Activated CD4-positive, CD25-positive, alpha-beta regulatory T cell treated with anti-CD3 and anti-CD28 coated beads, Interleukin-2, amount 50 U/mL, for 72 hours (primary cell): ENCODE data around the gene DMAC2.
A peak's percentile ranks its signal among the peaks of the same experiment; 100 is the strongest.
"Not testable (repeated sequence)": the region's sequence is repeated elsewhere in the genome, so short reads cannot be mapped to it uniquely, and the experiment has no call there.

ENCODE experiments used
- DNase-seq: peaks from one replicate; pipeline ENCODE4 v3.0.0; 2021

The DMAC2 gene

DNA sequence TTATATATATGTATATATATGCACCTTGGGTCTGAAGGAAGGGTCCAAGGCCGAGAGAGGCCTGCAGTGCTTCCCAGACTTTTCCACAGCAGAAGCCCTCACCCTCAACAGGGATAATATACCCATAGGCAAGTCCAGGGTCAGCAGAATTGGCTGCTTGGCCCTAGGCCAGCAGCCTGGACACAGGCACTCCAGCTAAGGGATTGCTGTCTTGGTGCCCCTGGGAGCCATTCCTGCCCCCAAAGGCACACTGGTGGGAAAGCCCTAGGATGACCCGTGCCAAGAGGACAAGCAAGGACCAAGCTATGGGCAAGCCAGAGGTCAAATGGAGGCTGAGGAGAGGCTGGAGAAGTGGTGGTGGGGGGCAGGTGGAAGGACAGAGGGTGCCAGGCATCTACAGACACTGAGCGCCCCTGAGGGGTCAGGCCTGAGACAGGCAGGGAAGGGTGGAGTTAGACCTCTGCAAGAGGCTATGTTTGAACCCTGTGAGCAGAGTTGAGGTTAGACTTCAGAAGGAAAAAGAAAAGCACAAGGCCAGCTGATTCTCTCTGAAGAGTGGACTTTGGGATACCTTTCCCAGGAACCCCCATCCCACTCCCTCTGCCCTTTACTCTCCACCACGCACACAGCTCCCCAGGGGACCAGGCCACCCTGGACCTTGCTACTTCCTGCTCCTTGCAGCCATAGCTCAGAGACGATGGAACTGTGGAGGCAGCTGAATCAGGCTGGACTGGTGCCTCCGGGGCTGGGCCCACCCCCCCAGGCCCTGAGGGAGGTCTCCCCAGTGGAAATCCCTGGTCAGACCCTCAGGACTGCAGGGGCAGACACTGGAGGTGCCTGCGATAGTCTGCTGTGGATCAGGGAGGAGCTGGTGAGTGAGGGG, 3.0 kb upstream of the DMAC2 start, which contains the start of gene ERICH4:
Gene ERICH4, plus strand, starts transcription at position 684 of the 883 bp plus-strand sequence. Its CDS starts 14 bp downstream, at position 698.
- no peak for DNase-seq

DNA sequence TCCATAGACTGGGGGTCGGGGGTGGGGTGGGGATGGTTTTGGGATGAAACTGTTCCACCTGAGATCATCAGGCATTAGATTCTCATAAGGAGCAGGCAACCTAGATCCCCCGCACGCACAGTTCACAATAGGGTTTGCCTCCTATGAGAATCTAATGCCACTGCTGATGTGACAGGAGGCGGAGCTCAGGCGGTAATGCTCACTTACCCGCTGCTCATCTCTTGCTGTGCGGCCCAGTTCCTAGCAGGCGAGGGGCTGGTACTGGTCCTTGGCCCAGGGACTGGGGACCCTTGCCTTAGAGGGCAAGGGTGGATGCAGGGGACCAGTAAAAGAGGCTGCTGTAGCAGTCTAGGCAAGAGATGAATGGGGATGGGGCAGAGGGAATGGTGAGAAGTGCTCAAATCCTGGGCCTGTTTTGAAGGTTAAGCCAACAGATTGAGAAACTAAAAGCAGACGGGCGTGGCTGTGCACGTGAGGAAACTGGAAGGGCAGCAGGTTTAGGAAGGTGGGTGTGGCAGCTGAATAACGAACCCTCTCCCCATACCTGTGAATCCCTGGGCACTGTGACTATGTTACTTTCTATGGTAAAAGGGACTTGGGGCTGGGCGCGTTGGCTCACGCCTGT, 1.7 kb upstream of the DMAC2 start:
- DNase-seq = peak; percentile 17

DNA sequence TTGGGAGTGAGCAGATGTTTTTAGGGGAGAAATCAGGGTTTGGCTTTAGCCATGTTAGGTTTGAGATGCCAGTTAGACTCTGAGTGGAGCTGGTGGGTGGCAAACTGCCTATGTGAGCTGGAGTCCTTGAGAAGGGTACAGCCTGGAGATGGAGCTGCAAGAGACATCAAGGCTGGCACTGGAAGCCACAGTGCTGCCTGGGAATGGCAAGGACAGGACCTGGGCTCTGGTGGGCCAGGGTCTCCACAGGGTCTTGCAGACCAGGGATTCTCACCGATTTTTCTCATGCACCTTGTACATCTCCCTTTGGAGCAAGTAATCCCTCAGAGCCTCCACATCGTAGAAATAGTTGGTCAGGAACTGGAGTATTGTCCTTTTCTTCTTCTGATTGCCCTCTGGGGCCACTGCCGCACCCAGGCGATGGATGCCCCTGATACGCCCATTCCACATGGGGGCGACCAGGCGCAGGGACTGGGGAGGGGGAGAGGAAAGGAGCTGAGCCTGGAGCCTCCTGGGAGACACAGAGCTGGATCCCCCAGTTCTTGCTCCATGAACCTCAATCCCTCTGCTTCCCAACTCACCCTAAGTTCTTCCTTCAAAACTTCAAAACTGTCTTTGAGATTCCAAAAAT, 1.7 kb downstream of the DMAC2 start:
- no peak for DNase-seq

DNA sequence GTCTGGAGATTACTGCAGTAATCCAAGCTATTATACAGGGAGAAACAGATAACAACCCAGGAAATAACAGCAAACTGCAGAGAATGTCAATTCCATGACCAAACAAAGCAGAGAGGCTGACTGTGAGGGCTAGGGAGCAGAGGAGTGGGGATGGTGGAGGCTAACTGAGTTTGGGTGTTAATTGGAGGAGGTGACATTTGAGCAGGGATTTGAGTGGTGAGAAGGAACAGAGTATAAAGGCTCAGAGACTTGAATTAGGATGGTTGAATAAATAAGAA, 3.1 kb downstream of the DMAC2 start:
- no peak for DNase-seq

DNA sequence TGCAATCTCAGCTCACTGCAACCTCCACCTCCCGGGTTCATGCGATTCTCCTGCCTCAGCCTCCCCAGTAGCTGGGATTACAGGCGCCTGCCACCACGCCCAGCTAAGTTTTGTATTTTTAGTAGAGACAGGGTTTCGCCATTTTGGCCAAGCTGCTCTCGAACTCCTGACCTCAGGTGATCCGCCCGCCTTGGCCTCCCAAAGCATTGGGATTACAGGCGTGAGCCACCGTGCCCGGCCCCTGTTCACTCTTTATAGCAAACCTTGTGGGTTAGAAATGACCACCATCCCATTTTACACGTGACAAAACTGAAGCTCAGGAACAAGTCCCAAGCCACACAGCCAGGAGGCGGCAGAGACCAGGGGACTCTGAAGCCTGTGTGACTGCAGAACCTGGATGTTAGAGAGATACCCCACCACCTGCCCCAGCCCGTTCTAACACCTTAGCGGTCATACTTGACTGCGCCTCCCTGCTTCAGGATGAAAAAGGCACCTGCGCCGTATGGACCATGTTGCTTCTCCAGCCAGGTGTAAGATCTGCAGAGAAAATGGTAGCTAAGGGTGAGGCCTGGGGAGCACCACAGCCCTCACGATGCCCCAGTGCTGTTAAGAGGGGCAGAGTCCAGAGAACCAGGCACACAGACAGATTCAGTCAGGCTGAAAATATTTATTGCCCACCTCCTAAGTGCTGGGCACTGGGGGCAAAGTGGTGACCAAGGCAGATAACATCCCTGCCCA, 3.6 kb downstream of the DMAC2 start:
- DNase-seq = no peak

DNA sequence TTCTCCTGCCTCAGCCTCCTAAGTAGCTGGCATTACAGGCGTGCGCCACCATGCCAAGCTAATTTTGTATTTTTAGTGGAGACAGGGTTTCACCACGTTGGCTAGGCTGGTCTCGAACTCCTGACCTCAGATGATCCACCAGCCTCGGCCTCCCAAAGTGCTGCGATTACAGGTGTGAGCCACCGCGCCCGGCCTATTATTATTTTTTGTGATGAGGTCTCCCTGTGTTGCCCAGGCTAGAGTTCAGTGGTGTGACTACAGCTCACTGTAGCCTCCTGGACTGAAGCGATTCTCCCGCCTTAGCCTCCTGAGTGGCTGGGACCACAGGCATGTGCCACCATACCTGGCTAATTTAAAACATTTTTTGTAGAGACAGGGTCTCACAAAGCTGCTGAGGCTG, 4.3 kb downstream of the DMAC2 start:
- DNase-seq = not testable (repeated sequence)

DNA sequence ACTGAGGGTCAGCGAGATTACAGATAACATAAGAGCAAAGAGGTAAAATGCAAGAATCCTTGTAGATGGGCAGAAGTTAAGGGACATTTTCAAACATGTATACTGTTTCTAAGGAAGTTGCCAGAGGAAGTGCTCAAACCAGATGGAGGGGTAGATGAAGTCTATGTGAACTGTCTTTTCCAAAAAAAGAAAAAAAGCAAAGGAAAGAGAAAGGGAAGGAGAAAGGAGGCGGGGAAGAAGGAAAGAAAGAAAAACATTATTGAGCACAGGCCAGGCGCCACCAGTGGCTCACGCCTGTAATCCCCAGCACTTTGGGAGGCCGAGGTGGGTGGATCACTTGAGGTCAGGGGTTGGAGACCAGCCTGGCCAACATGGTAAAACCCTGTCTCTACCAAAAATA, 5.3 kb downstream of the DMAC2 start:
- no peak for DNase-seq

DNA sequence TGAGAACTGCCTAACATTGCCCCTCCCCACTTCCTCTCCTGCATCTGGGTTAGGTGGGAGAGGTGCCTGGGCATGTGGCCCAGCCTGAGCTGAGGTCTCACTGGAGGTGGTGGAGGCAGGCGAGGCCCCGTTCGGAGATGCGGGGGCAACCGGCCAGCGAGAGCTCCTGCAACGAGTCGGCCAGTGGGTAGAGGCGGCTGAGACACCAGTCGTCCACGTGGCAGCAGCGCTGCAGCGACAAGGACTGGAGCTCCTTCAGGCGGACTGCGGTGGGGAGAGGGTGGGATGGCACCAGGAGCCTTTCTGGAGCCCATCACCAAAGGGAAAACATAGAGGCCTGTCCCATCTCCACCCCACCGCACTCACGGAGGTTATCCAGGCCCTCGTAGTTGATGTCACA, 6.5 kb downstream of the DMAC2 start:
- no peak for DNase-seq

DNA sequence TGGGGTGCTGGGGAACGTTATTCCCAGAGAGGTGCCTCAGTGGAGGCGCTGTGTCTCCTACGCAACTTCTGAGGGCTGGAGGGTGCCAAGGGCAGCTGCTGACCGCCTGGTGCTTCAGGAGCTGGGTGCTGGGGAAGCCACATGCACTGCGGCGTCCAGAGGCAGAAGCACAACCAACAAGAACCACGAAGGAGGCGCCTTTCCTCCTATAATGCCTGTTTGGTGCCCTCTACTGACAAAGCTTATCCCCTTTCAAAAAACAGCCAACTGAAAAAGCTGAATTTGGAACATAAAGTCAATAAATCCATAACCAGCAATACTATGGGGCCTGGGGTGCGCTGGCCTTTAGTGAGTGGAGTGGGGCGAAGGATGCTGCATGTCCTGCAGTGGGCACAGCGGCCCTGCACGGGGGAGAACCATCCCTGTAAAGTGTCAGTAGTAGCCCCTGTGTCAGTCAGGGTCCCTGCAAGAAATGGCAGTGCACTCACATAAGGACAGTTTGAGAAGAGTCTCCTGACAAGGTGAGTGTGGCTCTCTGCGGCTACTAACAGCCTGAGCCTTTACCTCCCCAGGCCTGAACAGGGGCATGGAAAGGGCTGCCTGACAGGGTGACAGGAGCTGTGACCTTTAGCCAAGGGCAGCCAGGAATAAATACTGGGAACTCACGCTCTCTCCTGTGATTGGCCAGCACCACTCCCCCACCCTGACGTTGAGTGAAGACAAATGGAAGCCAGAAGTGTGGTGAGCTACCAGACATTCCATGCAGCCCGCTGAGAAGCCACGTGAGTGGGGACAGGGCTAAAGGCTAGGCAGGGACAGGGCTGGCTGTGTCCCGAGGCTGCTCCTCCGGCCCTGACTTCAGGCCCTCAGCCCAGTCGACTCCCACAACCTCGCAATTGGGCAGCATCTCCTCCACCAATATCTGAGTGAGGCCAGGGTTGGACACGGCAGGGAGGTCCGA, 8.0 kb downstream of the DMAC2 start:
- DNase-seq = no peak

DNA sequence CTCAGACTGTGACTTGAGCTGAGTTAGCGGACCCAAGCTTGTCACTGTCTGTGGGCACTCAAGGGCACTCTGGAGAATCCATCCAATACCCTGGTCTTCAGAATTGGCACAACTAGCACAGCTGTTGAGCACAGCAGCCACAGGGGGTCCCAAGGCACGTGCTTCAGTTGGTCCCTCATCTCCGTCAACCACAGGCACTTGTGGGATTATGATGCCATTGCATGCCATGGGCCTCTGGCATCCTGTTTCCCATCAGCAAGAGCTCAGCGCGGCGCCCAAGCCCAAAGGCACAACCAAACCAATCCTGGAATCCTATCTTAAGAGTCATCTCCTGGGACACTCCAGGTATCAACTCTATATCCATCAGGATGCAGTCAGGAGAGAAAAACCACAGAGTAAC, 8.8 kb downstream of the DMAC2 start:
- no peak for DNase-seq

DNA sequence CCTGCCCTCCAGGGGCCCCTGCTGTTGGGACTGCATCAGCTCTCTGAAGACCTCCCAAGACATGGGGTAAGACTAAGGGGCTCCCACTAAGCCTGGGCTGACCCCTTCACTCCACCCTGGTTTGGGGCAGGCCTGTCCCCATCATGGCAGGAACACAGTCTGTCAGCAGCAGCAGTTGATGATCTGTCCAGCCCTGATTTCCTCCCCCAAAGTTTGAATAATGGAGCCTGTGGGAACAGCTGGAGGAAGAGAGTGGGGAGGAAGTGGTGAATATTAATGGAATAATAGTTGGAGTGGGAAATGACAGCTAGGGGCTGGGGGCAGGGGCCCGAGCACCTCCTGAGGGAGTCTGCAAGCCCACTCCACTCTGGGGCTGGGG, 11.2 kb downstream of the DMAC2 start:
- no peak for DNase-seq

DNA sequence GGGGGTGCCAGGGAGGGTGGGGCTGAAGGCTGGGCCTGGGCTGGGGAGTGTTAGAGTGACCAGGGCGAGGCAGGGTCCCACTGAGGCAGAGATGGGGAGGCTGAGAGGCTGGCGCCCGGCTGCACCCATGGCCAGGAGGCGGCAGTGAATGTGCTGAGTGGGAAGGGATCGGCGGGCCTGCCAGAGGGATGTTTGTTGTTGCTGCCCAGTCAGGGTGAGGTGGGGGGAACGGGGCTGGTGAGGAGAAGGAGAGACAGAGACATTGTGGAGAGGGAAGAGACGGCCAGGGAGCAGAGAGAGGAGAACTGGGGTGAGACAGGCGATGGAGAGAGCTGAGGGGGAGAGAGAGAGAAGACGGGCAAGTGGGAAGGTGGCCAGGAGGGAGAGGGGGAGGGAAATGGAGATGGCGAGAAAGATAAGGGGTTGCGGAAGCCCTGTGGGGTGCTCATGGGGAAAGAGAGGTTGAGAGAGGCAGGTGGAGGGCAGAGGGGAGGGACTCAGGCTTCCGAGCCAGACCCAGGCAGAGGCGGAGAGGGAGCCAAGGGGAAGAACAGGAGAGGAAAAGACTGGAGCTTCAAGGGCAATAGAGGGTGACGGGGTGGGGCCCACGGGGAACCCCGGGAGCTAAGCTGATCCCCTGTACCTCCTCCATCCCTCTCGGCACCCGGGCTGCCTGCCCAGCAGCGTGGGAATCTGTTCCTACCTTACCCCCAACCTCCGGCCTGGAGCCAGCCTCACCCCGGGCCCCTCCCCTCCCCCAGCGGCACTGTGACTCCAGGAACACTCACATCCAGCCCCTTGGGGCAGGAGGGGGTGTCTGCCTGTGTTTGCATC, 11.8 kb downstream of the DMAC2 start:
- DNase-seq = peak; percentile 35

DNA sequence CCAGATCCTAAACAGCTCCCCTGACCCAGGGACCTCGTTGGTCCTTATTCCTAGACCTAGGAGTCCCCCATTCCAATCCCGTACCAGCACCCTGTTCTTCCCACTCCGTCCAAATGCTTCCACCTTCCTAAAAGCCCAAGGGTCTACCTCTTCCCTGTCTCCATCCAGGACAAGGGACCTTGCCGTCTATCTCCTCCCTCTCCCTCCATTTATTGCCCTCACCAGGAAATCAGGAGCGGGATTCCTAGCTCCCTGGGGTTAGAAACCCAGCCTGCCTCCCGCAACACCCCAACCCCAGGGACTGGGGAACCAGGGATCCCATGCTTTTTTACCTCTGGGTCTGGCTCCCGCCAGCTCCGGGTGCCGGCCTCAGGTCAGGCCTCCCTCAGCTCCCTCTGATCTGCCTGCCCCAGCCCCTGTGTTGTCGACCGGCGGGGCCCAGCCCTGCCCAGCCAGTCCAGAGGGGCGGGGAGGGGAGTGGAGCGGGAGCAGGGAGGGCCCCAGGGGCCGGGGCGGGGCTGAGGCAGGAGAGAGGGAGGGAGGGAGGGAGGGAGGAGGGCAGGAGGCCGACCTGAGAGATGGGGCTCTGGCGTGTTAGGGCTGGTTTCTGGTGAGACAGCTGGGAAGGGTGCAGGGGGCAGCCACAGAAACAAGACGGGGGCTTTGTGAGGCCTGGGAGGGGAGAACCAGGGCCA, 12.6 kb downstream of the DMAC2 start, which contains the start of gene B3GNT8:
Gene B3GNT8, minus strand, starts transcription at position 423 of the 695 bp plus-strand sequence. CDS start 596 bp downstream, outside the sequence.
- DNase-seq = peak; percentile 39

DNA sequence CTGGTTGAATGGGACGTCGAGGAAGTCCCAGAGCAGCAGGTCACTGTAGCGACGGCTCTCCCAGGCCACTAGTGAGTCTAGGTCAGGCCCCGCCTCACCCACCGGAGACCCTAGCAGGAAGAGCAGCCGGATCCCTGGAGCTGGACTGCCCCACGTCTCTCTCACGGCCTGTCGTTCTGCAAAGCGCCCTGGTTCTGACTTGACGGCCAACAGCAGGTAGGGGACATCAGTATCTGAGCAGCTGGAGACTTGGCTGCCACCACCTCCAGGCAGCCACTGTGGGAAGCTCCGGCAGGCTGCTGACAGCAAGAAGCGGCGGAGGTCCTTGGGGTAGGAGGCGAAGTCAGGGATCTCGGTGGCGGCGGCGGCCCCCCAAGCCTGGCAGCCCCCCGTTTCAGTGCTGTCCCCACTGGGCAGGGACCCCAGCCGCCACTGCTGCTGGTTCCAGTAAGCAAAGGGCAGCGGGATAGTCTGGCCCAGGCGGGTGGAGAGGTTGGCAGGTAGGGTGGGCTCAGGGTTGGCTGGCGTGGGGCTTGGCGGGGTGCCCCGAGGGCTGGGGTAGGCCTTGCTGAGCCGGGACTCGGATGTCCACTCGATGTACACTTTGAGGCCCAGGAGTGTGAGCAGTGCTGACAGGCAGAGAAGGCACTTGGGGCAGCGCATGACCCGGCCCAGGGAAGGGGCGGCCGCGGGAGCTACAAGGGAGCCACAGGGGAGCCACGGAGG, 13.4 kb downstream of the DMAC2 start:
- no peak for DNase-seq

DNA sequence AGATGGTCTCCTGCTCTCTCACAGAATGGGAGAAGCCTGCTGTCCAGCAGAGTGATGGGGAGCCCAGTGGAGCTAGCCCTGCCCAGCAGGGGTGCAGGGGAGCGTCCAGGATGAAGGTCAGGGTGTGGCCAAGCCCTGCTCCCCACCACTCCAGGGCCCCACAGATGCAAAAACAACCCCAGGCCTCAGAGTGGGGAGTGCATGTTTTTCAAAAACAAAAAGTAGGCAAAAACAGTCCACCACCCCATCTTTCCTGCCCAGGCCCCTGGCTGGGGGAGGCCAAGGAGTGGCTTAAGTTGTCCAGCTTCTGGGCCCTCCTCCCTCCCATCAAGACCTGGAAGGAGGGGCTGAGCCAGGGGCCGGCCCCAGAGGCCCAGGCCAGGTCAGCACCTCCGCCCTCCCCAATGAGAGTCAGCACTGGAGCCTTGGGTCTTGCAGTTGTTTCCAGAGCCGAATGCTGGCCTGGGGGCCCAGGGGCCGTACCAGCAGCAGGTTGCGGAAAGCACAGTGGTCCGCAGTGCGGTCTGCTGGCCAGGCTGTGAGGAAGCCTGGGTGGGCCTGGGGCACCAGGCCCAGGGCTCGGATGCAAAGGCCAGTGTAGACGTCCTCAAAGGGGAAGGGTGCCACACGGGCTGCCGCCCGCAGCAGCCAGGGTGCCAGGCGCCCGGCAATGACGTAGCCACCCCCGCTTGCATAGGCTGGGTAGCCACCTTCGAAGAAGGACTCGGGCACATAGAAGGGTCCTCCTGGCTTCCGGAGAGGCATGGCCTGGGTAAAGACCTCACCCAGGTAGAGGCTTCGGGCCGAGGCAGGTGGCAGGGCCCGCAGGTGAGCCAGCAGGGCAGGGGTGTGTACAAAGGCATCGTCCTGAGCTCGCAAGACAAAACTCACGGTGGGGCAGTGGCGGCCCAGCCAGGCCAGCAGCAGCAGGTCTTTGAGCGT, 14.3 kb downstream of the DMAC2 start:
- no peak for DNase-seq

DNA sequence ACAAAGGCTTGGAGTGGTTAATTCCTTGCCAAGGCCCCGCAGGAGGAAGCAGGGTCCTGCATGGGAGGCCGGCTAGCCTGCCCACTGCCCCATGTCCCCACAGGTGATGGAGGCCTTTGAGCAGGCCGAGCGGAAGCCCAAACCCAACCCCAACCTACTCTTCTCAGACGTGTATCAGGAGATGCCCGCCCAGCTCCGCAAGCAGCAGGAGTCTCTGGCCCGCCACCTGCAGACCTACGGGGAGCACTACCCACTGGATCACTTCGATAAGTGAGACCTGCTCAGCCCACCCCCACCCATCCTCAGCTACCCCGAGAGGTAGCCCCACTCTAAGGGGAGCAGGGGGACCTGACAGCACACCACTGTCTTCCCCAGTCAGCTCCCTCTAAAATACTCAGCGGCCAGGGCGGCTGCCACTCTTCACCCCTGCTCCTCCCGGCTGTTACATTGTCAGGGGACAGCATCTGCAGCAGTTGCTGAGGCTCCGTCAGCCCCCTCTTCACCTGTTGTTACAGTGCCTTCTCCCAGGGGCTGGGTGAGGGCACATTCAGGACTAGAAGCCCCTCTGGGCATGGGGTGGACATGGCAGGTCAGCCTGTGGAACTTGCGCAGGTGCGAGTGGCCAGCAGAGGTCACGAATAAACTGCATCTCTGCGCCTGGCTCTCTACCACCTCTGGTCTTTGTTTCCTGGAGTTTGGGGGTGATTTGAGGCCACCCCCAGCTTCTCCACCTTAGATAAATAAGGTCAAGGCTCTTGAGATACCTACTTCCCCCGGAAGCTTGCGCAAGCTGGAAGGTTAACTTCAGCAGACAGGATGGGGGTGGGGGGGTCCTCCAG, 15.2 kb downstream of the DMAC2 start:
- no peak for DNase-seq

DNA sequence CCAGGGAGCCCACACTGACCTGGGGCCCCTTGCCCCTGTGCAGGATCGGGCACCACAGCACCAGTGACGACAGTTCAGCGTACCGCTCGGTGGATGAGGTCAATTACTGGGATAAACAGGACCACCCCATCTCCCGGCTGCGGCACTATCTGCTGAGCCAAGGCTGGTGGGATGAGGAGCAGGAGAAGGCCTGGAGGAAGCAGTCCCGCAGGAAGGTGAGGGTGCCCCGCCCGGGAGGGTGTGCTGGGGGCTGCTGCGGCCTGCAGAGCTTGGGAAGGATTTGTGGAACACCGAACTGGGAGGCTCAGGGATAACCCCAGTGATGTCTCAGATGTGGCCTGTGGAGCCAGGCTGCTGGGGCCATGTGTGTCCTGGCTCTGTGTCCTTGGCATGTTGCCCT, 16.8 kb downstream of the DMAC2 start:
- no peak for DNase-seq

DNA sequence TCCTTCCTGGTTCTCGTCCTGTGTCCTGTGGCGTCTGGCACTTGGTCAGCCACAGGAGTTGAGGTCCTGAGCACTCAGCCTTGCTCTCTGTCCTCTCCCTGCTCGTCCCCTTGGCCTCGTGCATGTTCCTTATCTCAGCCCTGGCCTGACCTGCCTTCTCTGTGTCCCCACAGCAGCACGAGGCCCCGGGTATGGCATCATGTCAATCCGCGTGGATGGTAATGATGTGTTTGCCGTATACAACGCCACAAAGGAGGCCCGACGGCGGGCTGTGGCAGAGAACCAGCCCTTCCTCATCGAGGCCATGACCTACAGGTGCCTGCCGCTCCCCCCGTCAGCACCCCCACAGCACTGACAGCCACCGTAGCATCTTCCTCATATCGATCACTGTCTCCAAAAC, 17.3 kb downstream of the DMAC2 start:
- no peak for DNase-seq
